ENCODE measurements around the gene TNFSF13B. TPM values are rescaled to one million over a fixed set of nuclear protein-coding genes. Genes with fewer than 3 reads are reported as not detected.

Gene TNFSF13B, protein sequence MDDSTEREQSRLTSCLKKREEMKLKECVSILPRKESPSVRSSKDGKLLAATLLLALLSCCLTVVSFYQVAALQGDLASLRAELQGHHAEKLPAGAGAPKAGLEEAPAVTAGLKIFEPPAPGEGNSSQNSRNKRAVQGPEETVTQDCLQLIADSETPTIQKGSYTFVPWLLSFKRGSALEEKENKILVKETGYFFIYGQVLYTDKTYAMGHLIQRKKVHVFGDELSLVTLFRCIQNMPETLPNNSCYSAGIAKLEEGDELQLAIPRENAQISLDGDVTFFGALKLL
- total RNA-seq, result 0.29 and 2.3 TPM in 2 replicates

DNA sequence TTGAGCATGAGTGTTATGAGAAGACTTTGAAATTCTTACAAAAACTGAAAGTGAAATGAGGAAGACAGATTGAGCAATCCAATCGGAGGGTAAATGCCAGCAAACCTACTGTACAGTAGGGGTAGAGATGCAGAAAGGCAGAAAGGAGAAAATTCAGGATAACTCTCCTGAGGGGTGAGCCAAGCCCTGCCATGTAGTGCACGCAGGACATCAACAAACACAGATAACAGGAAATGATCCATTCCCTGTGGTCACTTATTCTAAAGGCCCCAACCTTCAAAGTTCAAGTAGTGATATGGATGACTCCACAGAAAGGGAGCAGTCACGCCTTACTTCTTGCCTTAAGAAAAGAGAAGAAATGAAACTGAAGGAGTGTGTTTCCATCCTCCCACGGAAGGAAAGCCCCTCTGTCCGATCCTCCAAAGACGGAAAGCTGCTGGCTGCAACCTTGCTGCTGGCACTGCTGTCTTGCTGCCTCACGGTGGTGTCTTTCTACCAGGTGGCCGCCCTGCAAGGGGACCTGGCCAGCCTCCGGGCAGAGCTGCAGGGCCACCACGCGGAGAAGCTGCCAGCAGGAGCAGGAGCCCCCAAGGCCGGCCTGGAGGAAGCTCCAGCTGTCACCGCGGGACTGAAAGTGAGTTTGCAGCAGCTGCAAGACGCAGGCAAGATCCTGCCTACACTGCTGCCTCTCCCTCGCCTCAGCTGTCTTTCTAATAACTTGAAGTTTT is at the start of gene TNFSF13B:
Gene TNFSF13B, plus strand, starts transcription at position 118 of the 728 bp plus-strand sequence. Its CDS starts 178 bp downstream, at position 296.

Other genes starting within 250 kb of the TNFSF13B start
- 5.2 and 8.3 TPM in 2 replicates for gene LIG4, start 54.2 kb upstream of the TNFSF13B start, total RNA-seq
- gene ABHD13, start 51.3 kb upstream of the TNFSF13B start, total RNA-seq, result 4.6 and 6.0 TPM in 2 replicates